ENCODE results near the gene DMRT2. TPM values are rescaled to one million over a fixed set of nuclear protein-coding genes. Genes with fewer than 3 reads are reported as not detected.

DMRT2 gene
- total RNA-seq, 2 experiments from 2014 or later: not detected

- ChIA-PET POLR2A (no interaction called here), CTCF (no interaction called here)
- DNase-seq: no peak
- Mint-ChIP-seq H3K4me3 (no peak overlapping the region), H3K4me1 (ENCODE audit: low read depth) (no peaks in the 10 kb centered on the region), H3K9me3 (no peaks in the 10 kb centered on the region), H3K36me3 (ENCODE audit: low read depth) (no peaks in the 10 kb centered on the region), H3K27ac (no peak overlapping the region), H3K27me3 (peaks cover 21% of the 10 kb centered on the region)
- no peak for ATAC-seq
- intact Hi-C loops (cut with micrococcal nuclease): no loop called here
- TF ChIP-seq CTCF (IDR thresholded peaks at IDR 0.05): no peak
These were observed 44.6 kb downstream of the DMRT2 start for GRCh38 chr9:1094749-1095148.

- no peaks in the 10 kb centered on the region for H3K9me3 Mint-ChIP-seq
- intact Hi-C loops (cut with micrococcal nuclease): no loop called here
- H3K4me3 Mint-ChIP-seq: no peak overlapping the region
- H3K27ac Mint-ChIP-seq: no peak overlapping the region
- H3K36me3 Mint-ChIP-seq (ENCODE audit: low read depth): no peaks in the 10 kb centered on the region
- no peaks in the 10 kb centered on the region for H3K4me1 Mint-ChIP-seq (ENCODE audit: low read depth)
- no peak for TF ChIP-seq CTCF (IDR thresholded peaks at IDR 0.05)
- DNase-seq (no peak), ATAC-seq (no peak)
- H3K27me3 Mint-ChIP-seq: peaks cover 24% of the 10 kb centered on the region
- ChIA-PET CTCF (no interaction called here), POLR2A (no interaction called here)
These were observed 46.2 kb downstream of the DMRT2 start for GRCh38 chr9:1096155-1096964.

- POLR2A ChIA-PET: no interaction called here
- CTCF ChIA-PET: interaction anchor here (0.8 kb wide), 1 partner anchor 9 kb away, joined by 3 read pairs; no protein-coding TSS in a partner anchor
These were observed 48.4 kb downstream of the DMRT2 start for GRCh38 chr9:1098551-1098950.

GRCh38 chr9:1100201-1100600 lies 50.0 kb downstream of the DMRT2 start:
- no peak overlapping the region for H3K27ac Mint-ChIP-seq
- no peak for TF ChIP-seq CTCF (IDR thresholded peaks at IDR 0.05)
- H3K27me3 Mint-ChIP-seq: peaks cover 28% of the 10 kb centered on the region
- no peaks in the 10 kb centered on the region for H3K36me3 Mint-ChIP-seq (ENCODE audit: low read depth)
- DNase-seq: no peak
- intact Hi-C loops (cut with micrococcal nuclease): no loop called here
- POLR2A ChIA-PET: no interaction called here
- H3K4me1 Mint-ChIP-seq (ENCODE audit: low read depth): no peaks in the 10 kb centered on the region
- ATAC-seq: no peak
- no peak overlapping the region for H3K4me3 Mint-ChIP-seq
- CTCF ChIA-PET: interaction anchor here (1.0 kb wide), 1 partner anchor 91 kb away, joined by 3 read pairs; no protein-coding TSS in a partner anchor
- peaks cover 5% of the 10 kb centered on the region for H3K9me3 Mint-ChIP-seq

More at GRCh38 chr9:1098551-1098950, 48.4 kb downstream of the DMRT2 start:
- Mint-ChIP-seq H3K4me1 (ENCODE audit: low read depth) (no peaks in the 10 kb centered on the region), H3K36me3 (ENCODE audit: low read depth) (no peaks in the 10 kb centered on the region), H3K27ac (no peak overlapping the region), H3K9me3 (peaks cover under 1% of the 10 kb centered on the region), H3K27me3 (peaks cover 24% of the 10 kb centered on the region), H3K4me3 (no peak overlapping the region)
- TF ChIP-seq CTCF (IDR thresholded peaks at IDR 0.05): no peak
- no peak for DNase-seq
- no peak for ATAC-seq
- intact Hi-C loops (cut with micrococcal nuclease): no loop called here

- ATAC-seq (no peak), DNase-seq (peak; percentile 1)
- ChIA-PET CTCF (no interaction called here), POLR2A (no interaction called here)
- no peaks in the 10 kb centered on the region for H3K4me1 Mint-ChIP-seq (ENCODE audit: low read depth)
- peaks cover 26% of the 10 kb centered on the region for H3K27me3 Mint-ChIP-seq
- no peaks in the 10 kb centered on the region for H3K36me3 Mint-ChIP-seq (ENCODE audit: low read depth)
- intact Hi-C loops (cut with micrococcal nuclease): no loop called here
- no peak overlapping the region for H3K27ac Mint-ChIP-seq
- H3K4me3 Mint-ChIP-seq: no peak overlapping the region
- TF ChIP-seq CTCF (IDR thresholded peaks at IDR 0.05): no peak
- H3K9me3 Mint-ChIP-seq: peaks cover 5% of the 10 kb centered on the region
These were observed 50.8 kb downstream of the DMRT2 start for GRCh38 chr9:1100945-1101344.
